GM23338 (cell line): ENCODE measurements around the gene PLBD1. TPM values are rescaled to one million over a fixed set of nuclear protein-coding genes. Genes with fewer than 3 reads are reported as not detected.

Experiments
- ATAC-seq: fragments of 200-7000 bp; cut with Tn5 transposase; 3 replicates; pipeline ENCODE4 v1.9.1; 2020
- DNase-seq: peaks from one replicate; pipeline ENCODE4 v3.0.0-alpha.2; 2015; ENCODE audit warnings: low spot score
- H2AFZ ChIP-seq: fragments of 200-600 bp; sonication (generic); 2 replicates; pipeline ENCODE4 v1.8.0; 2016; ENCODE audit warnings: antibody characterized with exemption, mild to moderate bottlenecking, moderate library complexity
- H3F3A ChIP-seq: fragments of 200-600 bp; sonication (generic); replicated peaks from 2 replicates; pipeline ENCODE4 v1.8.0; 2017; ENCODE audit warnings: antibody characterized with exemption, mixed run types, low read depth
- H3K27ac ChIP-seq: fragments of 200-600 bp; sonication (generic); 2 replicates; pipeline ENCODE4 v1.6.1; 2016; ENCODE audit warnings: low read depth
- H3K27me3 ChIP-seq: fragments of 200-600 bp; sonication (generic); 2 replicates; pipeline ENCODE4 v1.8.0; 2016; ENCODE audit warnings: mild to moderate bottlenecking, mixed run types, moderate library complexity; ENCODE audit not compliant: insufficient read depth
- H3K36me3 ChIP-seq: fragments of 200-600 bp; sonication (generic); 2 replicates; pipeline ENCODE4 v1.8.0; 2016; ENCODE audit warnings: mild to moderate bottlenecking; ENCODE audit not compliant: insufficient read depth
- H3K4me1 ChIP-seq: fragments of 200-600 bp; sonication (generic); 2 replicates; pipeline ENCODE4 v1.8.0; 2016; ENCODE audit warnings: mild to moderate bottlenecking, moderate library complexity; ENCODE audit not compliant: insufficient read depth
- H3K4me2 ChIP-seq: fragments of 200-600 bp; sonication (generic); 2 replicates; pipeline ENCODE4 v1.7.1; 2017; ENCODE audit warnings: mixed run types
- H3K4me3 ChIP-seq: fragments of 200-600 bp; sonication (generic); 2 replicates; pipeline ENCODE4 v1.6.1; 2016; ENCODE audit warnings: mixed run types
- H3K79me2 ChIP-seq: fragments of 200-600 bp; sonication (generic); replicated peaks from 2 replicates; pipeline ENCODE4 v1.8.0; 2017; ENCODE audit warnings: mild to moderate bottlenecking; ENCODE audit not compliant: insufficient read depth
- H3K9me2 ChIP-seq: fragments of 200-600 bp; sonication (generic); 2 replicates; pipeline ENCODE4 v1.8.0; 2017; ENCODE audit not compliant: insufficient read depth
- H4K20me1 ChIP-seq: fragments of 200-600 bp; sonication (generic); replicated peaks from 2 replicates; pipeline ENCODE4 v1.8.0; 2017; ENCODE audit warnings: mild to moderate bottlenecking; ENCODE audit not compliant: insufficient read depth
- H3K27ac Mint-ChIP-seq: 2 replicates; pipeline ENCODE4 v1.8.0; 2020; ENCODE audit warnings: inconsistent platforms, mild to moderate bottlenecking, moderate library complexity, mixed read lengths
- H3K27me3 Mint-ChIP-seq: 3 replicates; pipeline ENCODE4 v1.8.0; 2022; ENCODE audit warnings: low read depth, mild to moderate bottlenecking, moderate library complexity, mixed read lengths, inconsistent platforms; ENCODE audit not compliant: insufficient read depth, poor library complexity
- H3K36me3 Mint-ChIP-seq: 3 replicates; pipeline ENCODE4 v1.8.0; 2021; ENCODE audit warnings: low read depth, mild to moderate bottlenecking, inconsistent platforms, moderate library complexity, mixed read lengths
- H3K4me1 Mint-ChIP-seq: 3 replicates; pipeline ENCODE4 v1.8.0; 2020; ENCODE audit warnings: mild to moderate bottlenecking, inconsistent platforms, mixed read lengths
- H3K4me3 Mint-ChIP-seq: 3 replicates; pipeline ENCODE4 v1.8.0; 2021; ENCODE audit warnings: moderate library complexity, mild to moderate bottlenecking, inconsistent platforms, mixed read lengths
- H3K9me3 Mint-ChIP-seq: 3 replicates; pipeline ENCODE4 v1.8.0; 2020; ENCODE audit warnings: moderate library complexity, mild to moderate bottlenecking, inconsistent platforms, mixed read lengths
- CREB1 ChIP-seq: fragments of 250-450 bp; sonication (Bioruptor Pico); IDR thresholded peaks from 2 replicates; pipeline ENCODE4 v1.5.0; 2020; ENCODE audit warnings: low read depth, mild to moderate bottlenecking, moderate library complexity
- EZH2 ChIP-seq: fragments of 200-600 bp; sonication (generic); IDR thresholded peaks from one replicate; pipeline ENCODE4 v1.8.0; 2017; ENCODE audit warnings: antibody characterized with exemption, mild to moderate bottlenecking, low read depth; ENCODE audit not compliant: unreplicated experiment
- EZH2phosphoT487 ChIP-seq: fragments of 200-600 bp; sonication (generic); IDR thresholded peaks from one replicate; pipeline ENCODE4 v1.8.1; 2018; ENCODE audit warnings: antibody characterized with exemption; ENCODE audit not compliant: unreplicated experiment
- POLR2AphosphoS5 ChIP-seq: IDR thresholded peaks from 2 replicates; pipeline ENCODE4 v1.6.1; 2016; ENCODE audit warnings: antibody characterized with exemption, low read depth
- REST ChIP-seq: IDR thresholded peaks from one replicate; pipeline ENCODE4 v1.6.1; 2018; ENCODE audit warnings: antibody characterized with exemption; ENCODE audit not compliant: unreplicated experiment
- STAT1 ChIP-seq: IDR thresholded peaks from one replicate; pipeline ENCODE4 v1.6.1; 2016; ENCODE audit warnings: antibody characterized with exemption; ENCODE audit not compliant: unreplicated experiment
- ZNF114 ChIP-seq: fragments of 250-450 bp; sonication (Bioruptor Pico); IDR thresholded peaks from 2 replicates; pipeline ENCODE4 v1.5.0; 2020; ENCODE audit warnings: mild to moderate bottlenecking, moderate library complexity
- ZNF331 ChIP-seq: fragments of 250-450 bp; sonication (Bioruptor Pico); IDR thresholded peaks from 2 replicates; pipeline ENCODE4 v1.5.0; 2020; ENCODE audit warnings: low read depth, mild to moderate bottlenecking, moderate library complexity
- ZNF462 ChIP-seq: fragments of 250-450 bp; sonication (Bioruptor Pico); IDR thresholded peaks from 2 replicates; pipeline ENCODE4 v1.5.0; 2020; ENCODE audit warnings: mild to moderate bottlenecking, moderate library complexity
- polyA plus RNA-seq: library from polyadenylated mRNA; unstranded; fragments of >200 nt; fragmentation: Nextera tagmentation; extraction: Ambion mirVana; gene quantifications from 2 replicates; pipeline ENCODE4 v1.2.1, GENCODE V29; 2016
- total RNA-seq: library from RNA; depleted of rRNA; stranded (reverse); fragments of >200 nt; shearing (Covaris generic); gene quantifications from 2 replicates; pipeline ENCODE4 v1.2.3, GENCODE V29; 2014

Gene PLBD1
- total and polyA plus RNA-seq, 2 experiments from 2014 or later, result 10.2 to 16.3 TPM

- no peak for TF ChIP-seq ZNF462 (CRISPR knock-in tag)
- TF ChIP-seq STAT1, result no peak
These were observed 9.2 kb downstream of the PLBD1 start (continued) for GRCh38 chr12:14558473-14558959.

DNA sequence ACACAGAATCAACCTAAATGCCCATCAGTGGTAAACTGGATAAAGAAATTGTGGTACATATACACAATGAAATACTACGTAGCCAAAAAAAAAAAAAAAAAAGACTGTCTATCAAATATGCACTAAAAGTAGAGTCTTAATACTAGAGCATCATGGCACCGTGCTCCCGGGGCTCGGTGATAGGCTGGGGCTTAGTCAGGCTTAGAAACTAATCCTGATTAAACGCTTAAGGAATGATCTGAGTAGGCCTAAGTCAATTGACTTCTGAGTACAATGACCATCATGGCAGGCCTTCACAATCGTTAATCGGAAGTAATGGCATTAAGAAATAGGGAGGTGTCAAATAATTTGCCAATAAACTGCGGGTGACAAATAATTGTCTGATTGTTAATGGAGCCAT lies 9.7 kb downstream of the PLBD1 start:
- no peaks in the 10 kb centered on the region for H3K79me2 ChIP-seq
- H3K27me3 ChIP-seq, result no peaks in the 10 kb centered on the region
- H3K27ac Mint-ChIP-seq, result no peak overlapping the region
- no peaks in the 10 kb centered on the region for H3K36me3 ChIP-seq
- 0 out of 2 replicates have a peak, but pooled peaks cover 7% of the 10 kb centered on the region for H3K9me2 ChIP-seq
- no peaks in the 10 kb centered on the region for H3K4me1 ChIP-seq
- H3K4me2 ChIP-seq, result no peak overlapping the region
- H3K4me1 Mint-ChIP-seq, result peaks cover 4% of the 10 kb centered on the region; the same call in 1 of the 3 replicates
- no peak overlapping the region for H3K27ac ChIP-seq
- H3K4me3 Mint-ChIP-seq, result no peak overlapping the region
- peaks cover under 1% of the 10 kb centered on the region for H3K27me3 Mint-ChIP-seq
- H2AFZ ChIP-seq, result no peak overlapping the region
- ATAC-seq, result no peak
- DNase-seq, result no peak
- no peaks in the 10 kb centered on the region for H3K36me3 Mint-ChIP-seq
- no peaks in the 10 kb centered on the region for H3F3A ChIP-seq
- H3K9me3 Mint-ChIP-seq, result no peaks in the 10 kb centered on the region; the same call in 2 of the 3 replicates
- H4K20me1 ChIP-seq, result no peaks in the 10 kb centered on the region
- H3K4me3 ChIP-seq, result no peak overlapping the region
- TF ChIP-seq EZH2phosphoT487, result no peak
- no peak for TF ChIP-seq ZNF114 (CRISPR knock-in tag)
- TF ChIP-seq CREB1, result no peak
- no peak for TF ChIP-seq STAT1
- TF ChIP-seq EZH2, result no peak
- TF ChIP-seq ZNF331 (CRISPR knock-in tag), result no peak
- no peak for TF ChIP-seq REST
- TF ChIP-seq POLR2AphosphoS5, result no peak
